Esophagus muscularis mucosa (tissue), 4 donors: Measurements from ENCODE around the gene DAAM1.

Experiments
- CTCF ChIP-seq, 3 experiments: fragments of 200-600 bp in 2 of 3; fragments of 450-650 bp in 1 of 3; sonication (generic) in 2 of 3; IDR thresholded peaks; one replicate each; pipeline ENCODE4 v1.5.1; 2017 to 2019; ENCODE audit warnings: antibody characterized with exemption in 3 of 3, mild to moderate bottlenecking in 2 of 3, moderate library complexity in 1 of 3
- EP300 ChIP-seq: sonication (generic); formaldehyde crosslinking; IDR thresholded peaks from one replicate; pipeline ENCODE4 v1.6.1; 2017; ENCODE audit warnings: antibody characterized with exemption
- POLR2A ChIP-seq: fragments of 450-650 bp; IDR thresholded peaks from one replicate; pipeline ENCODE4 v1.6.1; 2017; ENCODE audit warnings: antibody characterized with exemption, moderate library complexity, mild to moderate bottlenecking, low read depth
- POLR2AphosphoS5 ChIP-seq, 2 donors: sonication (generic); formaldehyde crosslinking; IDR thresholded peaks; one replicate each; pipeline ENCODE4 v1.6.1; 2017; ENCODE audit warnings: antibody characterized with exemption in 2 of 2

GRCh38 chr14:59217011-59217410, 28.5 kb downstream of the DAAM1 start:
- no peak for TF ChIP-seq POLR2A
- no peak for TF ChIP-seq CTCF (IDR thresholded peaks at IDR 0.05)
- TF ChIP-seq POLR2AphosphoS5 (IDR thresholded peaks at IDR 0.05): no peak
- no peak for TF ChIP-seq EP300
